Naive thymus-derived CD4-positive, alpha-beta T cell (primary cell): ENCODE results near the gene ERVFRD-1. TPM values are rescaled to one million over a fixed set of nuclear protein-coding genes. Genes with fewer than 3 reads are reported as not detected.
"Not testable (repeated sequence)": the region's sequence is repeated elsewhere in the genome, so short reads cannot be mapped to it uniquely, and the experiment has no call there.

Experiments
- ATAC-seq: fragments of 150-1000 bp; cut with Tn5 transposase; 2 replicates; pipeline ENCODE4 v1.10.0; 2021; ENCODE audit warnings: mild to moderate bottlenecking, moderate library complexity
- CTCF ChIA-PET: fragments of 350-600 bp; sonication (Branson Sonifier 250); formaldehyde crosslinking; loops from one replicate; lab custom pipeline; 2021; ENCODE audit warnings: antibody characterized with exemption; lab: Charles Lee
- POLR2A ChIA-PET: fragments of 350-600 bp; sonication (Branson Sonifier 250); formaldehyde crosslinking; loops from one replicate; lab custom pipeline; 2021; ENCODE audit warnings: antibody characterized with exemption, inconsistent platforms; lab: Charles Lee
- DNase-seq, 9 donors: peaks; one replicate each; pipeline versions ENCODE4 v3.0.0 to v3.0.0-alpha.2; 2020 to 2022; ENCODE audit warnings: mixed read lengths in 1 of 9
- H3K27ac ChIP-seq: one replicate; pipeline ENCODE4 v1.7.0; 2013; ENCODE audit warnings: mild to moderate bottlenecking, low read depth, low read length, moderate library complexity
- H3K27me3 ChIP-seq, 2 donors: one replicate each; pipeline ENCODE4 v1.7.0; 2013; ENCODE audit warnings: low read length in 2 of 2, mild to moderate bottlenecking in 2 of 2, moderate library complexity in 2 of 2; ENCODE audit not compliant: control insufficient read depth in 2 of 2, insufficient read depth in 2 of 2
- H3K36me3 ChIP-seq, 3 experiments: 1 replicate in 2 of 3; 2 replicates in 1 of 3; pipeline ENCODE4 v1.7.0; 2013; ENCODE audit warnings: low read length in 3 of 3, mild to moderate bottlenecking in 3 of 3, moderate library complexity in 1 of 3; ENCODE audit not compliant: insufficient read depth in 3 of 3, control insufficient read depth in 2 of 3
- H3K4me1 ChIP-seq, 2 donors: one replicate each; pipeline ENCODE4 v1.7.0; 2013; ENCODE audit warnings: low read length in 2 of 2, mild to moderate bottlenecking in 2 of 2, moderate library complexity in 1 of 2; ENCODE audit not compliant: control insufficient read depth in 2 of 2, insufficient read depth in 2 of 2
- H3K4me3 ChIP-seq: 2 replicates; pipeline ENCODE4 v1.7.0; 2013; ENCODE audit warnings: mild to moderate bottlenecking, low read length
- H3K9me3 ChIP-seq, 3 experiments: 1 replicate in 2 of 3; 2 replicates in 1 of 3; pipeline ENCODE4 v1.7.0; 2013; ENCODE audit warnings: low read length in 3 of 3; ENCODE audit not compliant: control insufficient read depth in 2 of 3
- H3K27ac Mint-ChIP-seq, 9 donors: one replicate each; pipeline ENCODE4 v1.8.0; 2020 to 2022; ENCODE audit warnings: mixed read lengths in 9 of 9, mild to moderate bottlenecking in 8 of 9, moderate library complexity in 5 of 9, inconsistent platforms in 2 of 9
- H3K27me3 Mint-ChIP-seq, 5 donors: one replicate each; pipeline ENCODE4 v1.8.0; 2021 to 2022; ENCODE audit warnings: mixed read lengths in 5 of 5, mild to moderate bottlenecking in 1 of 5
- H3K36me3 Mint-ChIP-seq, 5 donors: one replicate each; pipeline ENCODE4 v1.8.0; 2020 to 2022; ENCODE audit warnings: mixed read lengths in 5 of 5, mild to moderate bottlenecking in 3 of 5, inconsistent platforms in 1 of 5
- H3K4me1 Mint-ChIP-seq, 7 donors: one replicate each; pipeline ENCODE4 v1.8.0; 2020 to 2022; ENCODE audit warnings: mixed read lengths in 7 of 7, mild to moderate bottlenecking in 3 of 7, inconsistent platforms in 1 of 7
- H3K4me3 Mint-ChIP-seq, 10 donors: one replicate each; pipeline ENCODE4 v1.8.0; 2020 to 2022; ENCODE audit warnings: mild to moderate bottlenecking in 10 of 10, mixed read lengths in 10 of 10, moderate library complexity in 6 of 10, inconsistent platforms in 2 of 10
- H3K9me3 Mint-ChIP-seq, 11 donors: one replicate each; pipeline ENCODE4 v1.8.0; 2020 to 2022; ENCODE audit warnings: mixed read lengths in 11 of 11, mild to moderate bottlenecking in 4 of 11, inconsistent platforms in 1 of 11, moderate library complexity in 1 of 11
- intact Hi-C, 2 donors: fragments of 100-400 bp; cut with micrococcal nuclease; formaldehyde crosslinking; loops; one replicate each; pipeline ENCODE4 v1.15.1; 2023
- polyA plus RNA-seq, 2 donors: library from polyadenylated mRNA; unstranded; fragments of 300-500 nt; fragmentation: Illumina TruSeq; gene quantifications; one replicate each; pipeline ENCODE4 v1.2.3, GENCODE V29; 2021
- total RNA-seq, 6 experiments: library from RNA in 5 of 6; stranded (reverse) in 5 of 6; gene quantifications; 1 replicate in 5 of 6; 2 replicates in 1 of 6; pipeline ENCODE4 v1.2.3 and lab custom pipeline; 2021 to 2026

ERVFRD-1 gene
- total and polyA plus RNA-seq, 7 experiments from 2014 or later, result 0.11 to 0.33 (median 0.33) TPM; not detected in 4

- H3K36me3 ChIP-seq, result no peaks in the 10 kb centered on the region
- ATAC-seq (no peak), DNase-seq (no peak)
- no peaks in the 10 kb centered on the region for H3K27me3 ChIP-seq
- POLR2A ChIA-PET, result no interaction called here
- H3K9me3 Mint-ChIP-seq, result peaks cover 0 to 3% (median 0%) of the 10 kb centered on the region in 11 donors
- CTCF ChIA-PET, result no interaction called here
- H3K27me3 Mint-ChIP-seq, result no peaks in the 10 kb centered on the region
- no peaks in the 10 kb centered on the region for H3K9me3 ChIP-seq
- no peak overlapping the region for H3K4me3 Mint-ChIP-seq
- peaks cover 7 to 47% (median 23%) of the 10 kb centered on the region in 7 donors for H3K4me1 Mint-ChIP-seq
- H3K27ac ChIP-seq, result no peak overlapping the region
- intact Hi-C loops, result no loop called here
- no peak overlapping the region for H3K4me3 ChIP-seq
- peak overlapping the region in 1 of 9 donors; percentile 12 for H3K27ac Mint-ChIP-seq
- H3K36me3 Mint-ChIP-seq, result peaks cover 0 to 35% (median 6%) of the 10 kb centered on the region in 5 donors
- H3K4me1 ChIP-seq, result no peaks in the 10 kb centered on the region
Measured at GRCh38 chr6:11121851-11122250, 10.3 kb upstream of the ERVFRD-1 start.

GRCh38 chr6:11120271-11121005 lies 8.9 kb upstream of the ERVFRD-1 start:
- Mint-ChIP-seq H3K4me1 (peaks cover 10 to 43% (median 29%) of the 10 kb centered on the region in 7 donors), H3K27me3 (no peaks in the 10 kb centered on the region), H3K36me3 (peaks cover 0 to 27% (median under 1%) of the 10 kb centered on the region in 5 donors), H3K27ac (no peak overlapping the region), H3K4me3 (no peak overlapping the region), H3K9me3 (peaks cover 0 to 3% (median 0%) of the 10 kb centered on the region in 11 donors)
- DNase-seq (no peak), ATAC-seq (no peak)
- H3K4me1 ChIP-seq, result no peaks in the 10 kb centered on the region
- H3K9me3 ChIP-seq, result no peaks in the 10 kb centered on the region
- H3K27ac ChIP-seq, result no peak overlapping the region
- CTCF ChIA-PET, result no interaction called here
- no peak overlapping the region for H3K4me3 ChIP-seq
- H3K36me3 ChIP-seq, result no peaks in the 10 kb centered on the region
- H3K27me3 ChIP-seq, result no peaks in the 10 kb centered on the region
- intact Hi-C loops, result no loop called here
- POLR2A ChIA-PET, result no interaction called here

GRCh38 chr6:11115808-11116536 lies 4.4 kb upstream of the ERVFRD-1 start:
- H3K4me1 ChIP-seq, result peaks cover 0 to 10% of the 10 kb centered on the region in 2 donors
- H3K4me3 ChIP-seq, CTCF ChIA-PET, H3K27ac ChIP-seq, H3K9me3 Mint-ChIP-seq, H3K4me3 Mint-ChIP-seq, H3K27me3 Mint-ChIP-seq, intact Hi-C loops, DNase-seq, H3K36me3 ChIP-seq, H3K9me3 ChIP-seq, H3K27ac Mint-ChIP-seq, H3K36me3 Mint-ChIP-seq, H3K27me3 ChIP-seq: not testable (repeated sequence)
- POLR2A ChIA-PET, result interaction anchor here (0.6 kb wide), 1 partner anchor 1474 kb away, joined by 4 read pairs; no protein-coding TSS in a partner anchor
- peak; percentile 55 for ATAC-seq
- peaks cover 21 to 39% (median 33%) of the 10 kb centered on the region in 7 donors for H3K4me1 Mint-ChIP-seq

GRCh38 chr6:11113038-11113437 lies 1.5 kb upstream of the ERVFRD-1 start:
- POLR2A ChIA-PET, result interaction anchor here (0.6 kb wide), 1 partner anchor 356 kb away, joined by 3 read pairs; no protein-coding TSS in a partner anchor

GRCh38 chr6:11111769-11112437 lies 378 bp upstream of the ERVFRD-1 start:
- ChIA-PET CTCF (no interaction called here), POLR2A (interaction anchor here (0.6 kb wide), 1 partner anchor 88 kb away, joined by 3 read pairs; no protein-coding TSS in a partner anchor)
- Histone ChIP-seq H3K27ac (no peak overlapping the region), H3K4me1 (peaks cover 0 to 10% of the 10 kb centered on the region in 2 donors), H3K4me3 (no peak overlapping the region), H3K9me3 (no peaks in the 10 kb centered on the region), H3K36me3 (no peaks in the 10 kb centered on the region), H3K27me3 (no peaks in the 10 kb centered on the region)
- Mint-ChIP-seq H3K4me3 (peak overlapping the region; percentile 43 to 88 (median 69)), H3K9me3 (peaks cover 0 to 3% (median 0%) of the 10 kb centered on the region in 11 donors), H3K4me1 (peaks cover 24 to 37% (median 33%) of the 10 kb centered on the region in 7 donors), H3K27me3 (no peaks in the 10 kb centered on the region), H3K36me3 (peaks cover 0 to 13% (median 0%) of the 10 kb centered on the region in 5 donors), H3K27ac (peak overlapping the region; percentile 19 to 82 (median 65))
- peak; percentile 23 for ATAC-seq
- intact Hi-C loops, result no loop called here
- DNase-seq, result no peak

More at GRCh38 chr6:11113038-11113437, 1.5 kb upstream of the ERVFRD-1 start:
- Mint-ChIP-seq H3K4me1 (peaks cover 18 to 37% (median 29%) of the 10 kb centered on the region in 7 donors), H3K27ac (no peak overlapping the region), H3K36me3 (peaks cover 0 to 7% (median 0%) of the 10 kb centered on the region in 5 donors), H3K27me3 (no peaks in the 10 kb centered on the region), H3K9me3 (peaks cover 0 to 3% (median 0%) of the 10 kb centered on the region in 11 donors), H3K4me3 (no peak overlapping the region)
- H3K36me3 ChIP-seq, result no peaks in the 10 kb centered on the region
- intact Hi-C loops, result no loop called here
- ATAC-seq (no peak), DNase-seq (no peak)
- no peak overlapping the region for H3K4me3 ChIP-seq
- H3K9me3 ChIP-seq, result no peaks in the 10 kb centered on the region
- H3K27me3 ChIP-seq, result no peaks in the 10 kb centered on the region
- H3K27ac ChIP-seq, result no peak overlapping the region
- CTCF ChIA-PET, result no interaction called here
- H3K4me1 ChIP-seq, result peaks cover 0 to 10% of the 10 kb centered on the region in 2 donors

GRCh38 chr6:11108726-11109125 lies 2.8 kb downstream of the ERVFRD-1 start:
- no peak overlapping the region for H3K27ac ChIP-seq
- CTCF ChIA-PET, result interaction anchor here (0.7 kb wide), 1 partner anchor 15 kb away, joined by 3 read pairs; the partner anchor contains the start of gene SMIM13
- no peak for DNase-seq
- Mint-ChIP-seq H3K27ac (no peak overlapping the region), H3K36me3 (peaks cover 0 to 13% (median 3%) of the 10 kb centered on the region in 5 donors), H3K4me3 (no peak overlapping the region), H3K4me1 (peaks cover 24 to 47% (median 36%) of the 10 kb centered on the region in 7 donors), H3K9me3 (peaks cover 0 to 3% (median 0%) of the 10 kb centered on the region in 11 donors), H3K27me3 (no peaks in the 10 kb centered on the region)
- no peak for ATAC-seq
- no peaks in the 10 kb centered on the region for H3K36me3 ChIP-seq
- POLR2A ChIA-PET, result no interaction called here
- H3K27me3 ChIP-seq, result no peaks in the 10 kb centered on the region
- H3K4me3 ChIP-seq, result no peak overlapping the region
- intact Hi-C loops, result no loop called here
- peaks cover 0 to 10% of the 10 kb centered on the region in 2 donors for H3K4me1 ChIP-seq
- H3K9me3 ChIP-seq, result no peaks in the 10 kb centered on the region
